ENCODE measurements around the gene GTF3A.
"Not testable (repeated sequence)": the region's sequence is repeated elsewhere in the genome, so short reads cannot be mapped to it uniquely, and the experiment has no call there.

The GTF3A gene

GRCh38 chr13:27391471-27391870 is 32.9 kb upstream of the GTF3A start:
- Histone ChIP-seq H3K36me3 (ENCODE audit: control insufficient read depth, insufficient read depth, low read length) (no peaks in the 10 kb centered on the region), H3K4me3 (replicated peaks; ENCODE audit: low read depth, low read length) (no peak overlapping the region), H3K27me3 (replicated peaks; ENCODE audit: control insufficient read depth, insufficient read depth, low read length) (no peaks in the 10 kb centered on the region; the same call in 1 of the 2 replicates)
- no peak for DNase-seq (ENCODE audit: extremely low read depth, insufficient read length)
- TF ChIP-seq, protein P1, sequence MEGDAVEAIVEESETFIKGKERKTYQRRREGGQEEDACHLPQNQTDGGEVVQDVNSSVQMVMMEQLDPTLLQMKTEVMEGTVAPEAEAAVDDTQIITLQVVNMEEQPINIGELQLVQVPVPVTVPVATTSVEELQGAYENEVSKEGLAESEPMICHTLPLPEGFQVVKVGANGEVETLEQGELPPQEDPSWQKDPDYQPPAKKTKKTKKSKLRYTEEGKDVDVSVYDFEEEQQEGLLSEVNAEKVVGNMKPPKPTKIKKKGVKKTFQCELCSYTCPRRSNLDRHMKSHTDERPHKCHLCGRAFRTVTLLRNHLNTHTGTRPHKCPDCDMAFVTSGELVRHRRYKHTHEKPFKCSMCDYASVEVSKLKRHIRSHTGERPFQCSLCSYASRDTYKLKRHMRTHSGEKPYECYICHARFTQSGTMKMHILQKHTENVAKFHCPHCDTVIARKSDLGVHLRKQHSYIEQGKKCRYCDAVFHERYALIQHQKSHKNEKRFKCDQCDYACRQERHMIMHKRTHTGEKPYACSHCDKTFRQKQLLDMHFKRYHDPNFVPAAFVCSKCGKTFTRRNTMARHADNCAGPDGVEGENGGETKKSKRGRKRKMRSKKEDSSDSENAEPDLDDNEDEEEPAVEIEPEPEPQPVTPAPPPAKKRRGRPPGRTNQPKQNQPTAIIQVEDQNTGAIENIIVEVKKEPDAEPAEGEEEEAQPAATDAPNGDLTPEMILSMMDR (IDR thresholded peaks at IDR 0.05; ENCODE audit: insufficient read depth, low read length, poor library complexity, severe bottlenecking) = no peak

DNA sequence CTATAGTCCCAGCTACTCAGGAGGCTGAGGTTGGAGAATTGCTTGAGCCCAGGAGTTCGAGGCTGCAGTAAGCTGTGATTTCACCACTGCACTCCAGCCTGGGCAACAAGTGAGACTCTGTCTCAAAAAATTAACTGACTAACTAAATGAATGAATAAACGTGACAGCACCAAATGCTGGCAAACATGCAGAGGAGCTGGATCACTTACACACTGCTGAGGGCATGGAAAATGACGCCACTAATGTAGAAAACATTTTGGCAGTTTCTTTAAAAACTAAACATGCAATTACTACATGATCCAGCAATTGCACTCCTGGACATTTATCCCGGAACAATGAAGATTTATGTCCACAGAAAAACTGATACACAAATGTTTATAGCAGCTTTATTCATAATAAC is 31.3 kb upstream of the GTF3A start:
- TF ChIP-seq, protein P1 (IDR thresholded peaks at IDR 0.05; ENCODE audit: insufficient read depth, low read length, poor library complexity, severe bottlenecking) = no peak
- Histone ChIP-seq H3K36me3 (ENCODE audit: control insufficient read depth, insufficient read depth, low read length) (no peaks in the 10 kb centered on the region), H3K4me3 (replicated peaks; ENCODE audit: low read depth, low read length) (no peak overlapping the region), H3K27me3 (replicated peaks; ENCODE audit: control insufficient read depth, insufficient read depth, low read length) (no peaks in the 10 kb centered on the region; the same call in 1 of the 2 replicates)
- DNase-seq (ENCODE audit: extremely low read depth, insufficient read length) = no peak

GRCh38 chr13:27395007-27395510 is 29.4 kb upstream of the GTF3A start:
- Histone ChIP-seq H3K36me3 (ENCODE audit: control insufficient read depth, insufficient read depth, low read length) (no peaks in the 10 kb centered on the region), H3K4me3 (replicated peaks; ENCODE audit: low read depth, low read length) (no peak overlapping the region), H3K27me3 (replicated peaks; ENCODE audit: control insufficient read depth, insufficient read depth, low read length) (no peaks in the 10 kb centered on the region; the same call in 1 of the 2 replicates)
- DNase-seq (ENCODE audit: extremely low read depth, insufficient read length) = no peak
- TF ChIP-seq, protein P1 (IDR thresholded peaks at IDR 0.05; ENCODE audit: insufficient read depth, low read length, poor library complexity, severe bottlenecking) = no peak

DNA sequence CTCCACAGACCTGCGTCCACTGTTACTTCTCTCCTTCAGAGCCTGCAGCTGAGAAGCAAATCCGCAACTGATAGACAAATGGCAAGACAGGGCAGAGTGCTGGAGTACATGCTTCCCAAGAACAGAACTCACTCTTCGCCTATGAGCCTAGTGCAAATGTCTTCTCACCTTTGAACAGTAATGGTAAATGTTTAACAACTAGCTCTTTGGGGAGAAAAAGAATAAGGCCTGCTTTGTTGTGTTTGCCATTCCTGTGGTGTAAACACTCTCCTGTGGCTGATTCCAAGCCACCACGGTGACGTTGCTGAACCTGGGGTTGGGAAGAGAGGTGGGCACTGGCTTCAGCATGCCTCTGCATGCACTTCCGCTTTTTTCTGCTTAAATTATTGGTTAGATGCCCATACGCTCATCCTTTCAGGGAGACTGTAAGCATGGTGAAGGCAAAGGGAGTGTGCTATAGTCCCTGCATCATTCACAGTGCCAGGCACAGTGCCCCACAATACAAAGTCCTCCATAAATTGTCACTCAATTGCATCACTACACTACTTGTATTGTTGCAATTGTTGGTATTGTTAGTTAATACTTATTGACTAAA is 28.1 kb upstream of the GTF3A start:
- TF ChIP-seq, protein P1 (IDR thresholded peaks at IDR 0.05; ENCODE audit: insufficient read depth, low read length, poor library complexity, severe bottlenecking) = no peak
- no peak overlapping the region for H3K4me3 ChIP-seq (replicated peaks; ENCODE audit: low read depth, low read length)
- H3K36me3 ChIP-seq (ENCODE audit: control insufficient read depth, insufficient read depth, low read length) = no peaks in the 10 kb centered on the region
- no peaks in the 10 kb centered on the region; the same call in 1 of the 2 replicates for H3K27me3 ChIP-seq (replicated peaks; ENCODE audit: control insufficient read depth, insufficient read depth, low read length)
- DNase-seq (ENCODE audit: extremely low read depth, insufficient read length) = no peak

DNA sequence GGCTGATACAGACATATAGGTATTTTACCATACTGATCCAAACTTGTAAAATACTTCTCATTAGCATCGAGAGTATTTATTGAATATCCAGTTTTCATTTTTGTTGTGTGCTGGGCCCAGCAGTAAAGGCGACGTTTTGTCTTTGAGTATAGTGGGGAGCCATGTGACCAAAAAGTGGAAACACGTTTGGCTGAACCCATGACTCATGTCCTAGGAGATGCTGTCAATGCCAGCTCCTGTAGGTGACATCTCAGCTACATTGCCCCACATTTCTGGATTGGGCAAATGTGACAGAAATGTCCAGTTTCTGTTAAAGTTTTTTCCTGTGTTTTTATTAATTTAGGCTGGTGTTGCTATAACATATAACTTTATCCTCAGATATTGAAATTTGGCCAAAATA is 26.1 kb upstream of the GTF3A start:
- Histone ChIP-seq H3K4me3 (replicated peaks; ENCODE audit: low read depth, low read length) (no peak overlapping the region), H3K36me3 (ENCODE audit: control insufficient read depth, insufficient read depth, low read length) (no peaks in the 10 kb centered on the region), H3K27me3 (replicated peaks; ENCODE audit: control insufficient read depth, insufficient read depth, low read length) (no peaks in the 10 kb centered on the region; the same call in 1 of the 2 replicates)
- no peak for DNase-seq (ENCODE audit: extremely low read depth, insufficient read length)
- TF ChIP-seq, protein P1 (IDR thresholded peaks at IDR 0.05; ENCODE audit: insufficient read depth, low read length, poor library complexity, severe bottlenecking) = no peak

- DNase-seq (ENCODE audit: extremely low read depth, insufficient read length) = not testable (repeated sequence)
Observed at GRCh38 chr13:27400405-27400804, 24.0 kb upstream of the GTF3A start.

More at GRCh38 chr13:27400405-27400804, 24.0 kb upstream of the GTF3A start:
- H3K36me3 ChIP-seq (ENCODE audit: control insufficient read depth, insufficient read depth, low read length); H3K4me3 ChIP-seq (replicated peaks; ENCODE audit: low read depth, low read length); H3K27me3 ChIP-seq (replicated peaks; ENCODE audit: control insufficient read depth, insufficient read depth, low read length): not testable (repeated sequence)

Data from GM06990 (cell line).